Astrocyte (in vitro differentiated cells and primary cell): Measurements from ENCODE around the gene NPHS1. TPM values are rescaled to one million over a fixed set of nuclear protein-coding genes. Genes with fewer than 3 reads are reported as not detected.

Experiments
- DNase-seq: peaks from one replicate; pipeline ENCODE4 v3.0.0-alpha.2; 2010; ENCODE audit warnings: low read depth
- FAIRE-seq: peaks from 2 replicates; lab custom pipeline; 2011; peaks lifted over from hg19 to GRCh38; lab: Jason Lieb, UNC
- H2AFZ ChIP-seq: 2 replicates; pipeline ENCODE4 v1.6.0; 2012; ENCODE audit warnings: low read depth, low read length, inconsistent platforms
- H3K27ac ChIP-seq: 2 replicates; pipeline ENCODE4 v1.5.1; 2011; ENCODE audit warnings: low read depth, low read length, inconsistent platforms
- H3K27me3 ChIP-seq: 2 replicates; pipeline ENCODE4 v1.6.0; 2011; ENCODE audit warnings: low read length, inconsistent platforms; ENCODE audit not compliant: insufficient read depth
- H3K36me3 ChIP-seq: 2 replicates; pipeline ENCODE4 v1.5.1; 2011; ENCODE audit warnings: low read length, inconsistent platforms; ENCODE audit not compliant: insufficient read depth
- H3K4me1 ChIP-seq: 2 replicates; pipeline ENCODE4 v1.5.1; 2011; ENCODE audit warnings: low read length, inconsistent platforms; ENCODE audit not compliant: insufficient read depth
- H3K4me2 ChIP-seq: 2 replicates; pipeline ENCODE4 v1.6.0; 2012; ENCODE audit warnings: low read length, inconsistent platforms
- H3K4me3 ChIP-seq: 2 replicates; pipeline ENCODE4 v1.5.1; 2011; ENCODE audit warnings: low read depth, mild to moderate bottlenecking, low read length, inconsistent platforms; ENCODE audit not compliant: insufficient read depth
- H3K79me2 ChIP-seq: 2 replicates; pipeline ENCODE4 v1.6.0; 2012; ENCODE audit warnings: mild to moderate bottlenecking, low read length, inconsistent platforms; ENCODE audit not compliant: insufficient read depth
- H3K9ac ChIP-seq: 2 replicates; pipeline ENCODE4 v1.6.0; 2012; ENCODE audit warnings: mild to moderate bottlenecking, low read length, inconsistent platforms
- H3K9me3 ChIP-seq: 2 replicates; pipeline ENCODE4 v1.5.1; 2012; ENCODE audit warnings: low read depth, mild to moderate bottlenecking, low read length, inconsistent platforms; ENCODE audit not compliant: insufficient read depth
- H4K20me1 ChIP-seq: 2 replicates; pipeline ENCODE4 v1.6.0; 2012; ENCODE audit warnings: low read length, inconsistent platforms; ENCODE audit not compliant: insufficient read depth
- H3K27ac Mint-ChIP-seq: one replicate; pipeline ENCODE4 v1.8.0; 2021; ENCODE audit warnings: mild to moderate bottlenecking, mixed read lengths; ENCODE audit not compliant: unreplicated experiment
- H3K27me3 Mint-ChIP-seq: one replicate; pipeline ENCODE4 v1.8.0; 2021; ENCODE audit warnings: low read depth, mixed read lengths; ENCODE audit not compliant: unreplicated experiment
- H3K36me3 Mint-ChIP-seq: one replicate; pipeline ENCODE4 v1.8.0; 2021; ENCODE audit warnings: low read depth, mixed read lengths; ENCODE audit not compliant: unreplicated experiment
- H3K4me1 Mint-ChIP-seq: one replicate; pipeline ENCODE4 v1.8.0; 2021; ENCODE audit warnings: low read depth, mixed read lengths; ENCODE audit not compliant: unreplicated experiment
- H3K4me3 Mint-ChIP-seq: one replicate; pipeline ENCODE4 v1.8.0; 2021; ENCODE audit warnings: mild to moderate bottlenecking, moderate library complexity, mixed read lengths; ENCODE audit not compliant: unreplicated experiment
- H3K9me3 Mint-ChIP-seq: one replicate; pipeline ENCODE4 v1.8.0; 2021; ENCODE audit warnings: mild to moderate bottlenecking, mixed read lengths; ENCODE audit not compliant: unreplicated experiment
- EZH2 ChIP-seq: IDR thresholded peaks from 2 replicates; pipeline ENCODE4 v1.6.1; 2012; ENCODE audit warnings: mild to moderate bottlenecking, low read length, inconsistent platforms; ENCODE audit not compliant: insufficient read depth
- total RNA-seq: library from RNA; stranded (reverse); gene quantifications from 2 replicates; pipeline ENCODE4 v1.2.1, GENCODE V29; 2021
- TF ChIP-seq, protein P1 (sequence below): IDR thresholded peaks from 2 replicates; pipeline ENCODE4 v1.5.1; 2011; ENCODE audit warnings: low read depth, mild to moderate bottlenecking, inconsistent platforms, low read length, moderate library complexity; ENCODE audit not compliant: insufficient read depth

NPHS1 gene
- total RNA-seq, 1 donor from 2014 or later, result not detected

GRCh38 chr19:35788205-35788960 is 63.9 kb downstream of the NPHS1 start:
- Histone ChIP-seq H3K27me3 (no peaks in the 10 kb centered on the region), H3K4me2 (no peak overlapping the region), H3K27ac (no peak overlapping the region), H3K4me1 (no peaks in the 10 kb centered on the region), H3K36me3 (no peaks in the 10 kb centered on the region), H3K79me2 (no peaks in the 10 kb centered on the region), H2AFZ (no peak overlapping the region), H3K9me3 (no peaks in the 10 kb centered on the region), H4K20me1 (no peaks in the 10 kb centered on the region), H3K4me3 (no peak overlapping the region), H3K9ac (no peak overlapping the region)
- FAIRE-seq, result no peak
- H3K4me1 Mint-ChIP-seq, result peaks cover 2% of the 10 kb centered on the region
- no peaks in the 10 kb centered on the region for H3K36me3 Mint-ChIP-seq
- TF ChIP-seq, protein P1, sequence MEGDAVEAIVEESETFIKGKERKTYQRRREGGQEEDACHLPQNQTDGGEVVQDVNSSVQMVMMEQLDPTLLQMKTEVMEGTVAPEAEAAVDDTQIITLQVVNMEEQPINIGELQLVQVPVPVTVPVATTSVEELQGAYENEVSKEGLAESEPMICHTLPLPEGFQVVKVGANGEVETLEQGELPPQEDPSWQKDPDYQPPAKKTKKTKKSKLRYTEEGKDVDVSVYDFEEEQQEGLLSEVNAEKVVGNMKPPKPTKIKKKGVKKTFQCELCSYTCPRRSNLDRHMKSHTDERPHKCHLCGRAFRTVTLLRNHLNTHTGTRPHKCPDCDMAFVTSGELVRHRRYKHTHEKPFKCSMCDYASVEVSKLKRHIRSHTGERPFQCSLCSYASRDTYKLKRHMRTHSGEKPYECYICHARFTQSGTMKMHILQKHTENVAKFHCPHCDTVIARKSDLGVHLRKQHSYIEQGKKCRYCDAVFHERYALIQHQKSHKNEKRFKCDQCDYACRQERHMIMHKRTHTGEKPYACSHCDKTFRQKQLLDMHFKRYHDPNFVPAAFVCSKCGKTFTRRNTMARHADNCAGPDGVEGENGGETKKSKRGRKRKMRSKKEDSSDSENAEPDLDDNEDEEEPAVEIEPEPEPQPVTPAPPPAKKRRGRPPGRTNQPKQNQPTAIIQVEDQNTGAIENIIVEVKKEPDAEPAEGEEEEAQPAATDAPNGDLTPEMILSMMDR, result no peak
- TF ChIP-seq EZH2, result no peak
- H3K27ac Mint-ChIP-seq, result no peak overlapping the region
- H3K4me3 Mint-ChIP-seq, result no peak overlapping the region
- DNase-seq, result no peak
- peaks cover 31% of the 10 kb centered on the region for H3K27me3 Mint-ChIP-seq
- H3K9me3 Mint-ChIP-seq, result no peaks in the 10 kb centered on the region

- Mint-ChIP-seq H3K9me3 (no peaks in the 10 kb centered on the region), H3K4me1 (peaks cover 4% of the 10 kb centered on the region), H3K27me3 (peaks cover 31% of the 10 kb centered on the region), H3K4me3 (no peak overlapping the region), H3K27ac (no peak overlapping the region), H3K36me3 (peaks cover 6% of the 10 kb centered on the region)
- Histone ChIP-seq H2AFZ (no peak overlapping the region), H3K79me2 (no peaks in the 10 kb centered on the region), H3K4me1 (no peaks in the 10 kb centered on the region), H4K20me1 (no peaks in the 10 kb centered on the region), H3K36me3 (no peaks in the 10 kb centered on the region), H3K9me3 (no peaks in the 10 kb centered on the region), H3K4me3 (no peak overlapping the region), H3K4me2 (no peak overlapping the region), H3K9ac (no peak overlapping the region), H3K27ac (no peak overlapping the region), H3K27me3 (no peaks in the 10 kb centered on the region)
- DNase-seq (no peak), FAIRE-seq (no peak)
- TF ChIP-seq EZH2, result no peak
- TF ChIP-seq, protein P1, result no peak
Measured at GRCh38 chr19:35787227-35787799, 65.0 kb downstream of the NPHS1 start.
